Prostate gland (tissue), 2 donors: ENCODE results near the gene PTPRU. TPM values are rescaled to one million over a fixed set of nuclear protein-coding genes. Genes with fewer than 3 reads are reported as not detected.

ENCODE experiments used
- DNase-seq: peaks from one replicate; pipeline ENCODE4 v3.0.0-alpha.2; 2019; ENCODE audit warnings: low spot score
- H3K27ac ChIP-seq, 2 donors: fragments of 200-600 bp; sonication (generic); 2 replicates each; pipeline ENCODE4 v1.5.1; 2017 to 2019
- H3K27me3 ChIP-seq: fragments of 200-600 bp; sonication (generic); replicated peaks from 2 replicates; pipeline ENCODE4 v1.5.1; 2019; ENCODE audit not compliant: insufficient read depth
- H3K36me3 ChIP-seq, 2 donors: fragments of 200-600 bp; sonication (generic); 1 replicate in 1 of 2; 2 replicates in 1 of 2; pipeline versions ENCODE4 v1.5.1 to v1.8.1; 2017 to 2019
- H3K4me1 ChIP-seq: fragments of 200-600 bp; sonication (generic); replicated peaks from 2 replicates; pipeline ENCODE4 v1.5.1; 2019
- H3K4me3 ChIP-seq, 2 donors: fragments of 200-600 bp; sonication (generic); 2 replicates each; pipeline ENCODE4 v1.5.1; 2017 to 2019
- H3K9me3 ChIP-seq: fragments of 200-600 bp; sonication (generic); 2 replicates; pipeline ENCODE4 v1.5.1; 2017
- POLR2A ChIP-seq: fragments of 450-650 bp; IDR thresholded peaks from one replicate; pipeline ENCODE4 v1.6.1; 2016; ENCODE audit warnings: antibody characterized with exemption, mild to moderate bottlenecking
- POLR2AphosphoS5 ChIP-seq: sonication (generic); formaldehyde crosslinking; IDR thresholded peaks from one replicate; pipeline ENCODE4 v1.6.1; 2017; ENCODE audit warnings: antibody characterized with exemption
- WGBS: methylation state at CpG from one replicate; pipeline ENCODE4 v1.1.5; 2018; 5-methylcytosine and 5-hydroxymethylcytosine counted together
- intact Hi-C: fragments of 100-400 bp; cut with DNase I; formaldehyde crosslinking; loops from one replicate; pipeline ENCODE4 v1.14.2; 2022
- total RNA-seq, 2 donors: library from RNA; depleted of rRNA; stranded (reverse); fragments of >200 nt; gene quantifications; one replicate each; pipeline ENCODE4 v1.1.0, GENCODE V29; 2016
- TF ChIP-seq, protein P1 (sequence below), 4 experiments: fragments of 200-600 bp in 2 of 4; fragments of 450-650 bp in 2 of 4; sonication (generic) in 2 of 4; IDR thresholded peaks; 1 replicate in 3 of 4; 2 replicates in 1 of 4; pipeline ENCODE4 v1.5.1; 2016 to 2019; ENCODE audit warnings: antibody characterized with exemption in 4 of 4, mild to moderate bottlenecking in 2 of 4, moderate library complexity in 2 of 4

Gene PTPRU
- total RNA-seq, 2 donors from 2014 or later, result 49.9 to 60.5 TPM

- WGBS, result 100% methylated on average over 2 of the region's 2 CpGs
- intact Hi-C loops, result no loop called here
Measured at GRCh38 chr1:29249951-29250581, 13.7 kb downstream of the PTPRU start.

GRCh38 chr1:29251164-29252124 lies 15.1 kb downstream of the PTPRU start:
- H3K4me1 ChIP-seq, result no peaks in the 10 kb centered on the region
- no peaks in the 10 kb centered on the region for H3K9me3 ChIP-seq
- TF ChIP-seq POLR2AphosphoS5 (no peak), POLR2A (no peak)
- TF ChIP-seq, protein P1, sequence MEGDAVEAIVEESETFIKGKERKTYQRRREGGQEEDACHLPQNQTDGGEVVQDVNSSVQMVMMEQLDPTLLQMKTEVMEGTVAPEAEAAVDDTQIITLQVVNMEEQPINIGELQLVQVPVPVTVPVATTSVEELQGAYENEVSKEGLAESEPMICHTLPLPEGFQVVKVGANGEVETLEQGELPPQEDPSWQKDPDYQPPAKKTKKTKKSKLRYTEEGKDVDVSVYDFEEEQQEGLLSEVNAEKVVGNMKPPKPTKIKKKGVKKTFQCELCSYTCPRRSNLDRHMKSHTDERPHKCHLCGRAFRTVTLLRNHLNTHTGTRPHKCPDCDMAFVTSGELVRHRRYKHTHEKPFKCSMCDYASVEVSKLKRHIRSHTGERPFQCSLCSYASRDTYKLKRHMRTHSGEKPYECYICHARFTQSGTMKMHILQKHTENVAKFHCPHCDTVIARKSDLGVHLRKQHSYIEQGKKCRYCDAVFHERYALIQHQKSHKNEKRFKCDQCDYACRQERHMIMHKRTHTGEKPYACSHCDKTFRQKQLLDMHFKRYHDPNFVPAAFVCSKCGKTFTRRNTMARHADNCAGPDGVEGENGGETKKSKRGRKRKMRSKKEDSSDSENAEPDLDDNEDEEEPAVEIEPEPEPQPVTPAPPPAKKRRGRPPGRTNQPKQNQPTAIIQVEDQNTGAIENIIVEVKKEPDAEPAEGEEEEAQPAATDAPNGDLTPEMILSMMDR (IDR thresholded peaks at IDR 0.05), result no peak
- H3K36me3 ChIP-seq, result no peaks in the 10 kb centered on the region
- DNase-seq, result no peak
- no peaks in the 10 kb centered on the region for H3K27me3 ChIP-seq
- 79% methylated on average over 7 of the region's 8 CpGs for WGBS
- H3K4me3 ChIP-seq, result no peak overlapping the region
- intact Hi-C loops, result no loop called here
- H3K27ac ChIP-seq, result no peak overlapping the region

More at GRCh38 chr1:29249951-29250581, 13.7 kb downstream of the PTPRU start:
- Histone ChIP-seq H3K27me3 (no peaks in the 10 kb centered on the region), H3K9me3 (no peaks in the 10 kb centered on the region), H3K36me3 (no peaks in the 10 kb centered on the region), H3K27ac (no peak overlapping the region), H3K4me3 (no peak overlapping the region), H3K4me1 (no peaks in the 10 kb centered on the region)
- TF ChIP-seq, protein P1 (IDR thresholded peaks at IDR 0.05), result no peak
- TF ChIP-seq POLR2AphosphoS5, result no peak
- no peak for TF ChIP-seq POLR2A
- no peak for DNase-seq

DNA sequence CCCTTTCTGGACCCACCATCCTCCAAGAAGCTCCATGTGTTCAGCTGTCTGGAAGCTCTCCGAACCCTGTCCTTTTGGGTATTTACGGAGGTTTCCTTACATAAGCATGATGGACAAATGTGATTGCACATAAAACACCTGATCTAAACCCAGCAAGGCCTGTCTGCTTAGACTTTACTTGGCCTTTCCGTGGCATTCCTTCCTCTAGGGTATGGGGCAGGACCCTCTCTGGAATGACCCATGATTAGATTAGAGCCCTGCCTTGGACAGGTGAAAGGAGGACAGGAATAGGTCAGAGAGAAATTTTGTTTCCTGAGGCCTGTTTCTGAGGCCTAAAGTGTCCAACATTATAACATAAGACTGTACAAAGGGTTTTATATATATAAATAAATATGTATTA lies 16.9 kb downstream of the PTPRU start:
- H3K4me3 ChIP-seq, result no peak overlapping the region
- WGBS, result 88% methylated on average over 3 of the region's 3 CpGs
- no peaks in the 10 kb centered on the region for H3K27me3 ChIP-seq
- no peaks in the 10 kb centered on the region for H3K4me1 ChIP-seq
- no peak overlapping the region for H3K27ac ChIP-seq
- H3K36me3 ChIP-seq, result no peaks in the 10 kb centered on the region
- DNase-seq, result no peak
- no peak for TF ChIP-seq POLR2AphosphoS5
- TF ChIP-seq, protein P1 (IDR thresholded peaks at IDR 0.05), result no peak
- no peak for TF ChIP-seq POLR2A
- no peaks in the 10 kb centered on the region for H3K9me3 ChIP-seq
- intact Hi-C loops, result no loop called here

DNA sequence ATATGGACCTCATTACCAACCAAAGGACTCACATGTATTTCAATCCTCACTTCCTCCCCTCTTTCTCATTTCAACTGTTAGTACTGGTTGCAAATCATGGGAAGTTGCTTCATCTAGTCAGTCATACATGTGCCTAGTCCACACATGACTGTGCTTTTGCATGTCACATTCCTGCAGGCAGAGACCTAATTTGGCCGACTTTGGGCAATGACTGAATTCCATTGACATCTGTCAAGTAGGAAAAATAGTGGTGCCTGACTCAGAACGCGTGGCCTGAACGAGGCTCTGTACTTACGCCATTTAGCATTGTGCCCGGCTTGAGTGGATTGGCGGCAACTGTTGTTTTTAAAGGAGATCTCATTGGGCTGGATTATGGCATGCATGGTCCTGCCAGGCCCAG lies 18.0 kb downstream of the PTPRU start:
- H3K4me3 ChIP-seq, result no peak overlapping the region

More for the DNA sequence above, 18.0 kb downstream of the PTPRU start:
- no peaks in the 10 kb centered on the region for H3K27me3 ChIP-seq
- no peaks in the 10 kb centered on the region for H3K36me3 ChIP-seq
- TF ChIP-seq, protein P1 (IDR thresholded peaks at IDR 0.05), result no peak
- TF ChIP-seq POLR2AphosphoS5 (no peak), POLR2A (no peak)
- H3K9me3 ChIP-seq, result no peaks in the 10 kb centered on the region
- intact Hi-C loops, result no loop called here
- no peaks in the 10 kb centered on the region for H3K4me1 ChIP-seq
- no peak for DNase-seq
- H3K27ac ChIP-seq, result no peak overlapping the region
- 85% methylated on average over 7 of the region's 7 CpGs for WGBS
